Caco-2 (cell line): Measurements from ENCODE around the gene UNC45A. TPM values are rescaled to one million over a fixed set of nuclear protein-coding genes. Genes with fewer than 3 reads are reported as not detected.

Experiments
- BruUV-seq: library from RNA; stranded (reverse); fragments of 400-500 nt; replicated peaks from 2 replicates; lab custom pipeline; 2021; lab: Mats Ljungman, UMichigan
- CTCF ChIA-PET: fragments of 300-600 bp; sonication (Branson Sonifier 250); formaldehyde crosslinking; loops from one replicate; lab custom pipeline; 2022; ENCODE audit warnings: antibody characterized with exemption; lab: Charles Lee
- POLR2A ChIA-PET: fragments of 300-600 bp; sonication (Branson Sonifier 250); formaldehyde crosslinking; loops from one replicate; lab custom pipeline; 2022; ENCODE audit warnings: antibody characterized with exemption; lab: Charles Lee
- DNase-seq, 2 experiments: peaks; one replicate each; pipeline versions ENCODE4 v3.0.0 to v3.0.0-alpha.2; 2020 to 2022
- H3K27me3 ChIP-seq: replicated peaks from 2 replicates; pipeline ENCODE4 v1.6.0; 2011; ENCODE audit warnings: low read length; ENCODE audit not compliant: control insufficient read depth, insufficient read depth
- H3K36me3 ChIP-seq: 2 replicates; pipeline ENCODE4 v1.5.1; 2011; ENCODE audit warnings: low read length; ENCODE audit not compliant: control insufficient read depth, insufficient read depth
- H3K4me1 ChIP-seq: fragments of 250-450 bp; sonication (Bioruptor Pico); 2 replicates; pipeline ENCODE4 v1.5.1; 2020; ENCODE audit warnings: mild to moderate bottlenecking
- H3K4me3 ChIP-seq: 2 replicates; pipeline ENCODE4 v1.5.1; 2011; ENCODE audit warnings: low read depth, mild to moderate bottlenecking, control low read depth, low read length
- H3K9me3 ChIP-seq: fragments of 250-450 bp; sonication (Bioruptor Pico); 2 replicates; pipeline ENCODE4 v1.5.1; 2020; ENCODE audit warnings: mild to moderate bottlenecking, moderate library complexity
- H3K27ac Mint-ChIP-seq: one replicate; pipeline ENCODE4 v1.8.0; 2022; ENCODE audit warnings: mixed read lengths; ENCODE audit not compliant: unreplicated experiment
- H3K27me3 Mint-ChIP-seq: one replicate; pipeline ENCODE4 v1.8.0; 2022; ENCODE audit warnings: mixed read lengths; ENCODE audit not compliant: insufficient read depth, unreplicated experiment
- H3K36me3 Mint-ChIP-seq: one replicate; pipeline ENCODE4 v1.8.0; 2022; ENCODE audit warnings: mild to moderate bottlenecking, mixed read lengths; ENCODE audit not compliant: insufficient read depth, unreplicated experiment
- H3K4me1 Mint-ChIP-seq: one replicate; pipeline ENCODE4 v1.8.0; 2022; ENCODE audit warnings: low read depth, mixed read lengths; ENCODE audit not compliant: unreplicated experiment
- H3K4me3 Mint-ChIP-seq: one replicate; pipeline ENCODE4 v1.8.0; 2022; ENCODE audit warnings: mild to moderate bottlenecking, moderate library complexity, mixed read lengths; ENCODE audit not compliant: unreplicated experiment
- H3K9me3 Mint-ChIP-seq: one replicate; pipeline ENCODE4 v1.8.0; 2022; ENCODE audit warnings: mixed read lengths; ENCODE audit not compliant: unreplicated experiment
- CTCF ChIP-seq, 2 experiments: fragments of 200-600 bp in 1 of 2; IDR thresholded peaks; 1 replicate in 1 of 2; 2 replicates in 1 of 2; pipeline versions ENCODE4 v1.5.1 to v1.8.0; 2011 to 2022; ENCODE audit warnings: antibody characterized with exemption in 1 of 2, control low read depth in 1 of 2, inconsistent platforms in 1 of 2, low read depth in 1 of 2, low read length in 1 of 2, mild to moderate bottlenecking in 1 of 2, moderate library complexity in 1 of 2; ENCODE audit not compliant: insufficient read depth in 1 of 2, severe bottlenecking in 1 of 2, unreplicated experiment in 1 of 2
- intact Hi-C: fragments of 100-400 bp; cut with micrococcal nuclease; formaldehyde crosslinking; loops from one replicate; pipeline ENCODE4 v1.10.0; 2022; ENCODE audit not compliant: unreplicated experiment
- total RNA-seq: library from RNA; stranded (reverse); gene quantifications from 2 replicates; pipeline ENCODE4 v1.2.3, GENCODE V29; 2022

Gene UNC45A
- total RNA-seq, 1 experiment from 2014 or later, result 62.6 TPM

GRCh38 chr15:90892023-90892422 lies 43.1 kb upstream of the UNC45A start:
- no peaks in the 10 kb centered on the region for H3K4me1 ChIP-seq
- H3K4me3 Mint-ChIP-seq, result no peak overlapping the region
- no peaks in the 10 kb centered on the region for H3K27me3 Mint-ChIP-seq
- H3K4me3 ChIP-seq, result no peak overlapping the region
- POLR2A ChIA-PET, result no interaction called here
- TF ChIP-seq CTCF (IDR thresholded peaks at IDR 0.05; ENCODE audit: insufficient read depth in 1 of 2, low read depth in 1 of 2, low read length in 1 of 2, severe bottlenecking in 1 of 2, unreplicated experiment in 1 of 2), result no peak
- DNase-seq, result no peak
- intact Hi-C loops, result no loop called here
- no peaks in the 10 kb centered on the region for H3K36me3 ChIP-seq
- no peaks in the 10 kb centered on the region for H3K9me3 Mint-ChIP-seq
- H3K27me3 ChIP-seq, result no peaks in the 10 kb centered on the region
- BruUV-seq, result no TSS peak
- no peaks in the 10 kb centered on the region for H3K9me3 ChIP-seq
- no peaks in the 10 kb centered on the region for H3K4me1 Mint-ChIP-seq
- no peaks in the 10 kb centered on the region for H3K36me3 Mint-ChIP-seq
- no peak overlapping the region for H3K27ac Mint-ChIP-seq
- CTCF ChIA-PET, result interaction anchor here (0.6 kb wide), 1 partner anchor 141 kb away, joined by 3 read pairs; no protein-coding TSS in a partner anchor

DNA sequence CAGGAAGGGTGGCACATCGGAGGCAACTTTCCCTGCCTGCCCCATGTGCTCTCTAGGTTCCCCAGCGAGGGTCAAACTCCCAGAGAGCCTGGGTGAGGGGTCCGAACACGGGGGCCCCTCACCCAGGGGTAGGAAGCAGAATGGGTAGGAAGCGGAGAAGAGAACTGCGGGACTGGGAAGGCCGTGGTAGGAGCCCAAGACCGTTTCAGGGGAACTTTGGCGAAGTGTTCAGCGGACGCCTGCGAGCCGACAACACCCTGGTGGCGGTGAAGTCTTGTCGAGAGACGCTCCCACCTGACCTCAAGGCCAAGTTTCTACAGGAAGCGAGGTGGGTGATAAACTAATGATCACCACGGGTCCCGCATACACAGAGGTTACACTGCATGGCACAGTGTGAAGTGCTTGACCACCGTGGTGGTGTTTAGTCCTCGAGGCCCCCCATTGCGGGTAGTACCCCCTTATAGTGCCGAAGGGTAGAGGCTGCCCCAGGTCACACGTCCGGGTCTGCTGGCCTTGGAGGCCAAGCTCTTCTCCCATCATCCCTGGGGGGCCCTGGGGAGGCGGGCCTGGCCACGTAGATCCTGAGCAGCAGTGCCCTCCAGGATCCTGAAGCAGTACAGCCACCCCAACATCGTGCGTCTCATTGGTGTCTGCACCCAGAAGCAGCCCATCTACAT lies 42.4 kb upstream of the UNC45A start:
- no peak overlapping the region for H3K4me3 ChIP-seq
- no peaks in the 10 kb centered on the region for H3K9me3 Mint-ChIP-seq
- no peak for DNase-seq
- intact Hi-C loops, result no loop called here
- no peaks in the 10 kb centered on the region for H3K4me1 ChIP-seq
- no peak overlapping the region for H3K4me3 Mint-ChIP-seq
- H3K27ac Mint-ChIP-seq, result no peak overlapping the region
- no peaks in the 10 kb centered on the region for H3K36me3 ChIP-seq
- no peaks in the 10 kb centered on the region for H3K27me3 ChIP-seq
- POLR2A ChIA-PET, result no interaction called here
- TF ChIP-seq CTCF (IDR thresholded peaks at IDR 0.05; ENCODE audit: insufficient read depth in 1 of 2, low read depth in 1 of 2, low read length in 1 of 2, severe bottlenecking in 1 of 2, unreplicated experiment in 1 of 2), result no peak
- H3K36me3 Mint-ChIP-seq, result no peaks in the 10 kb centered on the region
- CTCF ChIA-PET, result interaction anchor here (0.6 to 1.9 kb wide), 2 partner anchors 40 to 140 kb away, joined by 3 to 10 read pairs; partner anchors contain the start of gene HDDC3
- no peaks in the 10 kb centered on the region for H3K27me3 Mint-ChIP-seq
- BruUV-seq, result no TSS peak
- no peaks in the 10 kb centered on the region for H3K9me3 ChIP-seq
- H3K4me1 Mint-ChIP-seq, result no peaks in the 10 kb centered on the region

- BruUV-seq, result no TSS peak
Observed at GRCh38 chr15:90893175-90894090, 41.7 kb upstream of the UNC45A start.

More at GRCh38 chr15:90893175-90894090, 41.7 kb upstream of the UNC45A start:
- H3K4me1 ChIP-seq, result no peaks in the 10 kb centered on the region
- ChIA-PET CTCF (interaction anchor here (1.9 kb wide), 1 partner anchor 39 kb away, joined by 10 read pairs; the partner anchor contains the start of gene HDDC3), POLR2A (no interaction called here)
- peak; percentile 9 to 32 for TF ChIP-seq CTCF (IDR thresholded peaks at IDR 0.05; ENCODE audit: insufficient read depth in 1 of 2, low read depth in 1 of 2, low read length in 1 of 2, severe bottlenecking in 1 of 2, unreplicated experiment in 1 of 2)
- H3K27me3 ChIP-seq, result no peaks in the 10 kb centered on the region
- peaks cover under 1% of the 10 kb centered on the region for H3K27me3 Mint-ChIP-seq
- H3K9me3 ChIP-seq, result no peaks in the 10 kb centered on the region
- no peaks in the 10 kb centered on the region for H3K4me1 Mint-ChIP-seq
- H3K36me3 Mint-ChIP-seq, result no peaks in the 10 kb centered on the region
- DNase-seq, result peak in 1 of 2 experiments; percentile 43
- no peaks in the 10 kb centered on the region for H3K9me3 Mint-ChIP-seq
- no peaks in the 10 kb centered on the region for H3K36me3 ChIP-seq
- peak overlapping the region; percentile 32 for H3K4me3 Mint-ChIP-seq
- no peak overlapping the region for H3K27ac Mint-ChIP-seq
- no peak overlapping the region for H3K4me3 ChIP-seq
- intact Hi-C loops, result no loop called here
